Calu3 (cell line): ENCODE data around the gene LRRC61. TPM values are rescaled to one million over a fixed set of nuclear protein-coding genes. Genes with fewer than 3 reads are reported as not detected.

ENCODE experiments used
- BruUV-seq: library from RNA; stranded (reverse); fragments of 400-500 nt; replicated peaks from 2 replicates; lab custom pipeline; 2021; lab: Mats Ljungman, UMichigan
- CTCF ChIA-PET: fragments of 300-600 bp; sonication (Branson Sonifier 250); formaldehyde crosslinking; loops from one replicate; lab custom pipeline; 2022; ENCODE audit warnings: antibody characterized with exemption; lab: Charles Lee
- DNase-seq: peaks from one replicate; pipeline ENCODE4 v3.0.0; 2022
- H3K27ac Mint-ChIP-seq: one replicate; pipeline ENCODE4 v1.8.0; 2022; ENCODE audit warnings: mixed read lengths; ENCODE audit not compliant: unreplicated experiment
- H3K27me3 Mint-ChIP-seq: one replicate; pipeline ENCODE4 v1.8.0; 2022; ENCODE audit warnings: mixed read lengths; ENCODE audit not compliant: unreplicated experiment
- H3K36me3 Mint-ChIP-seq: one replicate; pipeline ENCODE4 v1.8.0; 2022; ENCODE audit warnings: mild to moderate bottlenecking, moderate library complexity, mixed read lengths; ENCODE audit not compliant: insufficient read depth, unreplicated experiment
- H3K4me1 Mint-ChIP-seq: one replicate; pipeline ENCODE4 v1.8.0; 2022; ENCODE audit warnings: mild to moderate bottlenecking, low read depth, mixed read lengths; ENCODE audit not compliant: unreplicated experiment
- H3K4me3 Mint-ChIP-seq: one replicate; pipeline ENCODE4 v1.8.0; 2022; ENCODE audit warnings: mild to moderate bottlenecking, low read depth, moderate library complexity, mixed read lengths; ENCODE audit not compliant: unreplicated experiment
- H3K9me3 Mint-ChIP-seq: one replicate; pipeline ENCODE4 v1.8.0; 2022; ENCODE audit warnings: low read depth, mixed read lengths; ENCODE audit not compliant: unreplicated experiment
- intact Hi-C: fragments of 100-400 bp; cut with micrococcal nuclease; formaldehyde crosslinking; loops from one replicate; pipeline ENCODE4 v1.10.0; 2022; ENCODE audit not compliant: unreplicated experiment
- total RNA-seq: library from RNA; stranded (reverse); gene quantifications from 2 replicates; pipeline ENCODE4 v1.2.3, GENCODE V29; 2022
- TF ChIP-seq, protein P1 (sequence below): fragments of 200-600 bp; IDR thresholded peaks from one replicate; pipeline ENCODE4 v1.8.0; 2022; ENCODE audit warnings: antibody characterized with exemption; ENCODE audit not compliant: unreplicated experiment

The LRRC61 gene
- total RNA-seq, 1 experiment from 2014 or later: 14.6 TPM

DNA sequence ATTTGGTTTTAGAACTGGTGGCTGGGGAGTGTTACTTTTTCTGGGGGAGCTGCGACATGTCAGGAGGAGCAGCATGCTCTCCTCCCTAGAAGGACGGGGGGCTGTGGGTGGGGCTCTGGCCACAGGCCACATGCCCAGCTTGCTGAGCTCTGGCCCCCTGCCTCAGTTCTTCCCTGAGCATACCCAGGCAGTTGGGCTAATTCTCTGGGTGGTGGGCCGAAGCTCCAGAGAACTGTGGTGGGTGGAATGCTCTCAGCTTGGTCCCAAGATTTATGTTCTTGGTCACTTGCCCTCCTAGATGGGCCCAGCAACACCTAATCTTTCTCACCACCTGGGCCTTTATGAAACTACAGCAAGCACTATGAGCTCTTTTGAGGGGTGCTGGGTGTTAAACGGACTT is 50.9 kb downstream of the LRRC61 start:
- no peak for DNase-seq
- Mint-ChIP-seq H3K27ac (peak overlapping the region; percentile 79), H3K9me3 (no peaks in the 10 kb centered on the region), H3K4me3 (no peak overlapping the region), H3K4me1 (peaks cover 59% of the 10 kb centered on the region), H3K36me3 (peaks cover 83% of the 10 kb centered on the region), H3K27me3 (no peaks in the 10 kb centered on the region)
- intact Hi-C loops: no loop called here
- TF ChIP-seq, protein P1, sequence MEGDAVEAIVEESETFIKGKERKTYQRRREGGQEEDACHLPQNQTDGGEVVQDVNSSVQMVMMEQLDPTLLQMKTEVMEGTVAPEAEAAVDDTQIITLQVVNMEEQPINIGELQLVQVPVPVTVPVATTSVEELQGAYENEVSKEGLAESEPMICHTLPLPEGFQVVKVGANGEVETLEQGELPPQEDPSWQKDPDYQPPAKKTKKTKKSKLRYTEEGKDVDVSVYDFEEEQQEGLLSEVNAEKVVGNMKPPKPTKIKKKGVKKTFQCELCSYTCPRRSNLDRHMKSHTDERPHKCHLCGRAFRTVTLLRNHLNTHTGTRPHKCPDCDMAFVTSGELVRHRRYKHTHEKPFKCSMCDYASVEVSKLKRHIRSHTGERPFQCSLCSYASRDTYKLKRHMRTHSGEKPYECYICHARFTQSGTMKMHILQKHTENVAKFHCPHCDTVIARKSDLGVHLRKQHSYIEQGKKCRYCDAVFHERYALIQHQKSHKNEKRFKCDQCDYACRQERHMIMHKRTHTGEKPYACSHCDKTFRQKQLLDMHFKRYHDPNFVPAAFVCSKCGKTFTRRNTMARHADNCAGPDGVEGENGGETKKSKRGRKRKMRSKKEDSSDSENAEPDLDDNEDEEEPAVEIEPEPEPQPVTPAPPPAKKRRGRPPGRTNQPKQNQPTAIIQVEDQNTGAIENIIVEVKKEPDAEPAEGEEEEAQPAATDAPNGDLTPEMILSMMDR: no peak
- BruUV-seq: no TSS peak
- CTCF ChIA-PET: no interaction called here

DNA sequence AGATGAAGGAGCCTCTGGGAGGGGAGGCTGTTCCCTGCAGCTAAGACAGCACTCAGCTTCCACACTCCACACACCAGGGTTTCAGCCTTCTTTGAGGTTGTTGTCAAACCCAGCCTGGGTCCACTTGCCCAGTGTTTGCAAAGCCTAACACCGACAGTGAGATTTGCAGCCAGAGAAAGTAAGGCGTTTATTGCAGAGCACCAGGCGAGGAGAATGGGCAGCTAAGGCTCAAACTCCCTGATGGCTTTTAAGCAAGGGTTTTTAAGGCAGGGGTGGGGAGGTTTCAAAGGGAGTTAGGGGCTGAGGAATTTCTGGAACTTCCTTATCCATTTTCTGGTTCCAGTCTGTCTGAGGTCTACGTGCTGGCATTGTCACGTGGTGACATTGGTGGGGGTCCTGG is 51.3 kb downstream of the LRRC61 start:
- no peaks in the 10 kb centered on the region for H3K9me3 Mint-ChIP-seq
- H3K27ac Mint-ChIP-seq: peak overlapping the region; percentile 79
- no TSS peak for BruUV-seq
- TF ChIP-seq, protein P1: no peak
- H3K4me3 Mint-ChIP-seq: no peak overlapping the region
- H3K36me3 Mint-ChIP-seq: peaks cover 82% of the 10 kb centered on the region
- CTCF ChIA-PET: no interaction called here
- H3K4me1 Mint-ChIP-seq: peaks cover 60% of the 10 kb centered on the region
- no peak for DNase-seq
- intact Hi-C loops: no loop called here
- no peaks in the 10 kb centered on the region for H3K27me3 Mint-ChIP-seq

DNA sequence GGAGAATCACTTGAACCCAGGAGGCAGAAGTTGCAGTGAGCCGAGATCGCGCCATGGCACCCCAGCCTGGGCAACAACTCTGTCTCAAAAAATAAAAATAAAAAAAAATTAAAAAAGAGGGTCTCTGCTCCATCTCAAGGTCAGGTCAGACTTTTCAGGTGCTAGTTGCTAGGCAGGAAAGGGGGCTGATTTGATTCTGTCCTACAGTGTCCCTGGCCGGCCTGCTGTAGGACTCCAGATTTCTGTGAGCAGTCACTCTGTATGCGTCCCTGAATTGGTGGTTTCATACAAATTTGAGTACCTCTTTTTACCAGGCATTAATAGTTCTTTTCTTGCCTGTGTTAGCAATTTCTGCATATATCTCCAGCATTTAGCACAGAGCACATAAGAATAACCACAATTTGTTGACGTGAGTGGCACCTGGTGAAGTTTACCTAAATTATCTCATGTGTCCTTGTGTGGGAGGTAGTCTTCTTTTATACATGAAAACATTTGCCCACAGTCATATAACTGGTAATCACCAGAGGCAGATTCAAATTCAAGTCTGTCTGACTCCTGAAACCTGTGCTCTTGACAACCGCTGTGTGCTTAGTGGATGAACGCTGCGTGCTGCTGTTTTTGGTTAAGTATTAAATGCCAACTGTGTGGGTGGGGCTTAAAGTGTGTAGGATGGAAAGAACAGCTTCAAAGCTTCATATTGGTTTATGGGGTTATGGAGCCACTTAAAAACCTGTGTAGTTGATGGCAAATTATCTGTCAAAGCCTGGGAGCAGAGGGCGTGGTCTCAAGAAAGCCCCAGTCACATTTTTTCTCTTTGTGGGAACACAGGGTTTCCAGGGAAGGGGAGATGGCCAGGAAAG is 52.7 kb downstream of the LRRC61 start:
- Mint-ChIP-seq H3K27ac (peak overlapping the region; percentile 65), H3K4me3 (peak overlapping the region; percentile 7), H3K4me1 (peaks cover 66% of the 10 kb centered on the region), H3K36me3 (peaks cover 79% of the 10 kb centered on the region), H3K27me3 (no peaks in the 10 kb centered on the region), H3K9me3 (no peaks in the 10 kb centered on the region)
- no TSS peak for BruUV-seq
- intact Hi-C loops: no loop called here
- no peak for DNase-seq
- TF ChIP-seq, protein P1: no peak
- CTCF ChIA-PET: no interaction called here

DNA sequence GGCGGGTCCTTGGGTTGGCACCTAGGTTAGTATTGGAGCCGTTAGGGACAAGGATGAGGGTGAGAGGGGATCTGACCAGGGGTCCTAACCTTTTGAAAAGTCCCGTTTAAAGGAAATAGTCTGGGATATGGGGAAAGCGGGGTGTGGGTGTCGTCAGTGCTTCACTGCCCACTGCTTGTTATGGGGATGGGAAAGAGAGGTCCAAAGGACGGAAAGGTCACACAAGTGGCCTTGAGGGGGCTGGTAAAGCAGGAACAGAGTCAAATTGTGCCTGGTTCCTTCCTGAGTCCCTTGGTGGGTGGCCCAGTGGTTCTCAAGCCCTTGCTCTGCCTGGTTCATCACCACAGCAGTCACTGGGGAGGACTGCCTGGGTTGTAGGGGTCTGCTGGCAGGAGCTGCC is 53.4 kb downstream of the LRRC61 start:
- DNase-seq: no peak
- CTCF ChIA-PET: no interaction called here
- TF ChIP-seq, protein P1: no peak
- Mint-ChIP-seq H3K9me3 (no peaks in the 10 kb centered on the region), H3K27me3 (no peaks in the 10 kb centered on the region), H3K36me3 (peaks cover 76% of the 10 kb centered on the region), H3K27ac (peak overlapping the region; percentile 65), H3K4me1 (peaks cover 64% of the 10 kb centered on the region), H3K4me3 (peak overlapping the region; percentile 7)
- BruUV-seq: no TSS peak
- intact Hi-C loops: no loop called here
